Esophagus squamous epithelium (tissue), 4 donors: ENCODE data around the gene KIF26B.

ENCODE experiments used
- POLR2A ChIP-seq, 4 donors: fragments of 450-650 bp; IDR thresholded peaks; one replicate each; pipeline ENCODE4 v1.6.1; 2017; ENCODE audit warnings: antibody characterized with exemption in 4 of 4, mild to moderate bottlenecking in 4 of 4, moderate library complexity in 3 of 4
- TF ChIP-seq, protein P1 (sequence below), 6 experiments: fragments of 450-650 bp in 4 of 6; fragments of 200-600 bp in 2 of 6; sonication (generic) in 2 of 6; IDR thresholded peaks; one replicate each; pipeline ENCODE4 v1.5.1; 2016 to 2019; ENCODE audit warnings: antibody characterized with exemption in 6 of 6, mild to moderate bottlenecking in 4 of 6, moderate library complexity in 4 of 6

- TF ChIP-seq, protein P1, sequence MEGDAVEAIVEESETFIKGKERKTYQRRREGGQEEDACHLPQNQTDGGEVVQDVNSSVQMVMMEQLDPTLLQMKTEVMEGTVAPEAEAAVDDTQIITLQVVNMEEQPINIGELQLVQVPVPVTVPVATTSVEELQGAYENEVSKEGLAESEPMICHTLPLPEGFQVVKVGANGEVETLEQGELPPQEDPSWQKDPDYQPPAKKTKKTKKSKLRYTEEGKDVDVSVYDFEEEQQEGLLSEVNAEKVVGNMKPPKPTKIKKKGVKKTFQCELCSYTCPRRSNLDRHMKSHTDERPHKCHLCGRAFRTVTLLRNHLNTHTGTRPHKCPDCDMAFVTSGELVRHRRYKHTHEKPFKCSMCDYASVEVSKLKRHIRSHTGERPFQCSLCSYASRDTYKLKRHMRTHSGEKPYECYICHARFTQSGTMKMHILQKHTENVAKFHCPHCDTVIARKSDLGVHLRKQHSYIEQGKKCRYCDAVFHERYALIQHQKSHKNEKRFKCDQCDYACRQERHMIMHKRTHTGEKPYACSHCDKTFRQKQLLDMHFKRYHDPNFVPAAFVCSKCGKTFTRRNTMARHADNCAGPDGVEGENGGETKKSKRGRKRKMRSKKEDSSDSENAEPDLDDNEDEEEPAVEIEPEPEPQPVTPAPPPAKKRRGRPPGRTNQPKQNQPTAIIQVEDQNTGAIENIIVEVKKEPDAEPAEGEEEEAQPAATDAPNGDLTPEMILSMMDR (IDR thresholded peaks at IDR 0.05): no peak
- TF ChIP-seq POLR2A (IDR thresholded peaks at IDR 0.05): no peak
These were observed 509.1 kb downstream of the KIF26B start for GRCh38 chr1:245663841-245664240.
